GM11168 (cell line): Measurements from ENCODE around the gene CDK4.
"Not testable (repeated sequence)": the region's sequence is repeated elsewhere in the genome, so short reads cannot be mapped to it uniquely, and the experiment has no call there.

Experiments
- in situ Hi-C: fragments of 300-500 bp; cut with MboI; formaldehyde crosslinking; loops from one replicate; pipeline ENCODE4 v1.12.0; 2022; ENCODE audit warnings: low sequenced_read_pairs; ENCODE audit not compliant: unreplicated experiment

Gene CDK4

GRCh38 chr12:57751788-57752667 lies at the start of gene CDK4:
CDK4 (minus strand) TSS chr12:57752310; CDS start chr12:57751717, 593 bp downstream.
- in situ Hi-C loops: no loop called here

GRCh38 chr12:57800965-57801364 lies 48.9 kb upstream of the CDK4 start:
- in situ Hi-C loops: no loop called here

- in situ Hi-C loops: no loop called here
These were observed 45.8 kb upstream of the CDK4 start for GRCh38 chr12:57797933-57798332.

- in situ Hi-C loops: no loop called here
These were observed 44.9 kb upstream of the CDK4 start for GRCh38 chr12:57796996-57797395.

DNA sequence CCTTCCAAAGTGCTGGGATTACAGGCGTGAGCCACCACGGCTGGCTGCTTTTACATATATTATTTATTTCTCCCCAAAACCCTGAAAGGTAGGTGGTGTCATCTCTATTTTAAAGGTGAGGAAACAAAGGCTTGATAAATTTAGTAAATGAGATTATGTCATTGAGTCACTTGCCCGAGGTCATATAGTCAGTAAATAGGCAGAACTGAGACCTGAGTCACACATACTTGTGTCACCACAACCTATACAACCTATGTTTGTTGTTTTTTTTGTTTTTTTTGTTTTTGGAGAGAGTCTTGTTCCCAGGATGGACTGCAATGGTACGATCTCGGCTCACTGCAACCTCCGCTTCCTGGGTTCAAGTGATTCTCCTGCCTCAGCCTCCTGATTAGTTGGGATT lies 43.2 kb upstream of the CDK4 start:
- in situ Hi-C loops: no loop called here

DNA sequence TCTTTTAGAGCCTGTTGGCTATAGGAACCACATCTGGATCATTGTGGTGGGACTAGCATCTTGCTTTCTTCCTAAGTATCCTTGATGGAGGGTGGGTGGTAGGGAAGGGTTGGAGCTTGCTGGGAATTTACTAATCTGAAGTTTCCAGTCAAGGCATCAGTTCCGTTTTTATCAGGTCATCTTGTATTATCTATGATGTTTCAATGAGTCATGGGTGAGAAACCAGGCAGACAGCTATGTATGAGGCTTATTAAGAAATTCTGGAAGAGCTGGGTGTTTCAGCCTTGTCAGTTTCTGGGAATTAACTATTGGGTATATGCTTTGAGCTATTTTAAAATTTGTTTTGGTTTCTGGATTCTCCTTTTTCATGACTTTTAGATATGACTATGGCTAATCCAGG lies 41.8 kb upstream of the CDK4 start:
- in situ Hi-C loops: no loop called here

GRCh38 chr12:57783861-57784260 lies 31.8 kb upstream of the CDK4 start:
- in situ Hi-C loops: no loop called here

DNA sequence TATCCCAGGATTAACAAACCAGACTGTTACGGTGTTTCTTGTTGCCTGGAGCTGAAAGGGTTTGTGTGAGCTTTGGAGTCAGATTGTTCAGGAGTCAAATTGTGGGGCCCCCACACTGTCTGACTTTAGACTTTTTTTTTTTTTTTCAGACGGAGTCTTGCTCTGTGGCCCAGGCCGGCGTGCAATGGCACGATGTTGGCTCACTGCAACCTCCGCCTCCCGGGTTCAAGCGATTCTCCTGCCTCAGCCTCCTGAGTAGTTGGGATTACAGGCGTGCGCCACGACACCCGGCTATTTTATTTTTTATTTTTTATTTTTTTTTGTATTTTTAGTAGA lies 31.3 kb upstream of the CDK4 start:
- in situ Hi-C loops: no loop called here

GRCh38 chr12:57782608-57783465 lies 30.7 kb upstream of the CDK4 start, which contains the start of gene TSFM:
TSFM (plus strand) TSS chr12:57782787; CDS start chr12:57782802, 15 bp downstream.
- in situ Hi-C loops: no loop called here

GRCh38 chr12:57782243-57782607 lies 30.1 kb upstream of the CDK4 start:
- in situ Hi-C loops: no loop called here

GRCh38 chr12:57781801-57782200 lies 29.7 kb upstream of the CDK4 start:
- in situ Hi-C loops: no loop called here

DNA sequence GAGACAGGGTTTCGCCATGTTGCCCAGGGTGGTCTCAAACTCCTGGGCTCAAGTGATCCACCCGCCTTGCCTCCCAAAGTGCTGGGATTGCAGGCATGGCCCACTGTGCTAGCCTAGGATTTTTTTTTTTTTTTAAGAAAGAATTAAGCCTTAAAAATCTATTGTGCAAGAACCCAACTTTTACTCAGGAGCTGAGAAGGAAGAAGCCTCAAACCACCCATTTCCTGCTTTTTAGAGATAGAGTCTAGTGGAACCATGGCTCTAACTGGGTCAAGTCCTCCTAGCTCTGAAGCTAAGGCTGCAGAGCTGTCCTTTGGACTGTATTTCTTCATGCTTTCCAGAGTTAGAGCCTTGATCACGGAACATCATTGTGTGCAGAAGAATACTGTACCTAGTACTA lies 29.1 kb upstream of the CDK4 start:
- in situ Hi-C loops: no loop called here

DNA sequence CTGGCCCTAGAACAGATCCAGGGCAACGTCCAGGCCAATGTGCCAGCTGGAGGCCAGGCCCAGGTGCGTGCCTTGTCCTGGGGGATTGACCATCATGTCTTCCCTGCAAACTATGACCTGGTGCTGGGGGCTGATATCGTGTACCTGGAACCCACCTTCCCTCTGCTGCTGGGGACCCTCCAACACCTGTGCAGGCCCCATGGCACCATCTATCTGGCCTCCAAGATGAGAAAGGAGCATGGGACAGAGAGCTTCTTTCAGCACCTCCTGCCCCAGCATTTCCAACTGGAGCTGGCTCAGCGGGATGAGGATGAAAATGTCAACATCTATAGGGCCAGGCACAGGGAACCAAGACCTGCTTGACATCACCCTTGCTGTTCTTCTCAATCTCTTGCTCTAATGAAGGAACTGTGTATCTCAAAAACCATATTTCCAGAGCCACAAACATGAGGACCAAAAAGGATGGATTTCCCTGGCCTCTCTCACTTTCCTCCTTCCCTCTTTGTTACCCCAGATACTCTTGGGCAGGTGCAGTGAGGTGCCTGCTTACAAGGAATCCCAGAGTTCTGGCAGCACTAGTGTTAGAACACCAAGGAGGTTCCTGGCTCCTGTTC lies 28.3 kb upstream of the CDK4 start:
- in situ Hi-C loops: no loop called here

GRCh38 chr12:57779736-57780135 lies 27.6 kb upstream of the CDK4 start:
- in situ Hi-C loops: no loop called here

DNA sequence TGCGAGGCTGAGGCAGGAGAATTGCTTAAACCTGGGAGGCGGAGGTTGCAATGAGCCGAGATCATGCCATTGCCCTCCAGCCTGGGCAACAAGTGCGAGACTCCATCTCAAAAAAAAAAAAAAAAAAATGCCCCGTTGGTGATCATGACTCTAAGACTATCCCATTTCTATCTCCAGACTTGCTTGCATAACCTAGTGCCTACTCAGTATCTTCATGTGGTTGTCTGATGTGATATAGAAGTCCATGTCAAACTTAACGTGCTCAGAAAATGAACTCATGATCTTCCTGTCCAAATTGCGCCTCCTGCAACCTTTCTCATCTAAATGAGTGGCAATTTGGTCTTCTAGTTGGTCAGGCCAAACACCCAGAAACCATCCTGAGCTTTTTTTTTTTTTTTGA lies 25.8 kb upstream of the CDK4 start:
- in situ Hi-C loops: no loop called here

DNA sequence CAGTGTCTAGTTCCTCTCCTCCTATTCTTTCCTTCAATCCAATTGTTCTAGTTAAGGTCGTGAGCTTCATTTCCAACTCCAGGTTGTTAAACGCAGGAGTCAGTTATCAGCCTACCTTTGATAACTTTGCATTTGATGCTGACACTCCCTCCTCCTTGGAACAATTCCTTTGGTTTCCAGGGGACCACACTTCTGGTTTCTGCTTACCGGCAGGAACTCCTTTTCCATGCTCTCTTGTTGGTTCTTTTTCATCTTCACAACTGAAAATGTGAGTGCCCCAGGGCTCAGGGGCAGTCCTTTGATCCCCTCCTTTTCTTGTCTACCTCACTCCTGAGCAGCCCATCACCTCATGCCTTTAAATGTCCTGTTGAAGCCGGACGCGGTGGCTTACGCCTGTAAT lies 25.3 kb upstream of the CDK4 start:
- in situ Hi-C loops: no loop called here

GRCh38 chr12:57776247-57776587 lies 24.1 kb upstream of the CDK4 start:
- in situ Hi-C loops: no loop called here

- in situ Hi-C loops: no loop called here
These were observed 23.6 kb upstream of the CDK4 start for GRCh38 chr12:57775563-57776246.

- in situ Hi-C loops: no loop called here
These were observed 22.9 kb upstream of the CDK4 start for GRCh38 chr12:57775044-57775443.

- in situ Hi-C loops: not testable (repeated sequence)
These were observed 22.5 kb upstream of the CDK4 start for GRCh38 chr12:57774634-57775033.
